ENCODE measurements around the gene STXBP5.

GRCh38 chr6:147211831-147212230, 7.6 kb downstream of the STXBP5 start:
- TF ChIP-seq CTCF (IDR thresholded peaks at IDR 0.05; ENCODE audit: low read depth, low read length) (no peak), EZH2phosphoT487 (IDR thresholded peaks at IDR 0.05; ENCODE audit: low read depth) (no peak)
